HG02610 (cell line): ENCODE data around the gene P3H4.
"Not testable (repeated sequence)": the region's sequence is repeated elsewhere in the genome, so short reads cannot be mapped to it uniquely, and the experiment has no call there.

Experiments
- ATAC-seq: cut with Tn5 transposase; IDR thresholded peaks from one replicate; pipeline ENCODE4 v1.9.1; 2021; ENCODE audit warnings: mild to moderate bottlenecking, moderate library complexity; ENCODE audit not compliant: unreplicated experiment

The P3H4 gene, protein sequence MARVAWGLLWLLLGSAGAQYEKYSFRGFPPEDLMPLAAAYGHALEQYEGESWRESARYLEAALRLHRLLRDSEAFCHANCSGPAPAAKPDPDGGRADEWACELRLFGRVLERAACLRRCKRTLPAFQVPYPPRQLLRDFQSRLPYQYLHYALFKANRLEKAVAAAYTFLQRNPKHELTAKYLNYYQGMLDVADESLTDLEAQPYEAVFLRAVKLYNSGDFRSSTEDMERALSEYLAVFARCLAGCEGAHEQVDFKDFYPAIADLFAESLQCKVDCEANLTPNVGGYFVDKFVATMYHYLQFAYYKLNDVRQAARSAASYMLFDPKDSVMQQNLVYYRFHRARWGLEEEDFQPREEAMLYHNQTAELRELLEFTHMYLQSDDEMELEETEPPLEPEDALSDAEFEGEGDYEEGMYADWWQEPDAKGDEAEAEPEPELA

DNA sequence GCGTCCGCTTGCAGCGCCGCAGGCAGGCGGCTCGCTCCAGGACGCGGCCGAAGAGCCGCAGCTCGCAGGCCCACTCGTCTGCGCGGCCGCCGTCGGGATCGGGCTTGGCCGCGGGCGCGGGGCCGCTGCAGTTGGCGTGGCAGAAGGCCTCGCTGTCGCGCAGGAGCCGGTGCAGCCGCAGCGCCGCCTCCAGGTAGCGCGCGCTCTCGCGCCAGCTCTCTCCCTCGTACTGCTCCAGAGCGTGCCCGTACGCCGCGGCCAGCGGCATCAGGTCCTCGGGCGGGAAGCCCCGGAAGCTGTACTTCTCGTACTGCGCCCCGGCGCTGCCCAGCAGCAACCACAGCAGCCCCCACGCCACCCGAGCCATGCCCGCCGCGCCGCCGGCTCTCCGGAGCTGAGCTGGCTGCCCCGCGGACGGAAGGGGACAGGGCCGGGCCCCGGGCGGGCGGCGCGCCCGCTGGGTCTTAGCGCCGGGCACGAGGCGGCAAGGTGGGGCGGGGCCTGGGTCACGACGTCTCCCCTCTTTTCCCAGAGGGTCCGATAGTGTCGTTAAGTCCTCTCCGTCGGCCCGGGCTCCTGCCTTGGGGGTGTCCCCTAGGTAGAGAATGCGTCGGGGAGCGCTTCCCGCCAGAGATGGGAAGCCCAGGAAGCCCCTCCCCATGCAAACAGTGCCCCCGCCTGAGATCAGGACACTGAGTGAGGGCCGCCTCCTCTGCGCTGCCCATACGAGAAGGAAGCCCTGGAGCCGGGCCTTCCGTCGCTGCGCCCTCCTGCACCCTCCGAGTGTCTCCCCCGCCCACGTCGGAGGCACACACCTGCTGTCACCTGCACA is at the start of gene P3H4:
P3H4 (minus strand) TSS at position 401 of the 832 bp plus-strand sequence; CDS start at position 367, 34 bp downstream.
- peak; percentile 69 for ATAC-seq

DNA sequence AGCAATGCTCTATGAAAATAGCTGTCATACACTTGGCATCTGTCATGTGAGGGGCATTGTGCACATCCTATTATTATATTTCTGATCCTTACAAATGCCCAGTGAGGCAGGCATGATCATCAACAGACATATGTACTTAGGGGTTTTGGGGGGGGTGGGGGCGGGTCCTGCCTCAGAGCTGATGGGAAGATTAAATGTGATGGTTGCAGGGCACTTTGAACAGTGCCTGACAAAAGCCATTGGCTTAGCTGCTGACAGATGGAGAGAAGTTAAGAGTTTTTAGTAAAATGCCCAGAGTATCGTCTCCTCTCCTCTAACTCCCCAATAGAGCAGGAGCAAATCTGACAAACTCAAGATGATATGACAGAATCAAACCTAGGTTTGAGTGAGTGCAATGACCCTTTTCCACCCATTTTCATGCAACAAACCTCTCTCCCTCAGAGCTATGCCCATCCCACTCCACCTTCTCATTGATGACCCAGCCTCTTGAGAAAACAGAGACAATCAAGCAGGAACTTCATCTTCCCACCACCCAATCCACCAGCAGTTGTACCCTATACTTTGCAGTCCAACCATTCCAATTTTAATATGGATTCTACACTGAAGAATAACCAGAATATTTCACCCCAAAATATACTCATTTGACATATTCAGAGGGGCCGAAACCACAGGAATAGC is 48.6 kb upstream of the P3H4 start:
- no peak for ATAC-seq

DNA sequence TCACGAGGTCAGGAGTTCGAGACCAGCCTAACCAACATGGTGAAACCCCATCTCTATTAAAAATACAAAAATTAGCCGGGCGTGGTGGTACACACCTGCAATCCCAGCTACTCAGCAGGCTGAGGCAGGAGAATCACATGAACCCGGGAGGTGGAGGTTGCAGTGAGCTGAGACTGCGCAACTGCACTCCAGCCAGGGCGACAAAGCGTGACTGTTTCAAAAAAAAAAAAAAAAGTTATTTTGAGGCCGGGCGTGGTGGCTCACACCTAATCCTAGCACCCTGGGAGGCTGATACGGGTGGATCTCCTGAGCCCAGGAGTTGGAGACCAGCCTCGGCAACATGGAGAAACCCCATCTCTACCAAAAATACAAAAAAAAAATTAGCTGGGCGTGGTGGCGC is 39.6 kb upstream of the P3H4 start:
- not testable (repeated sequence) for ATAC-seq

DNA sequence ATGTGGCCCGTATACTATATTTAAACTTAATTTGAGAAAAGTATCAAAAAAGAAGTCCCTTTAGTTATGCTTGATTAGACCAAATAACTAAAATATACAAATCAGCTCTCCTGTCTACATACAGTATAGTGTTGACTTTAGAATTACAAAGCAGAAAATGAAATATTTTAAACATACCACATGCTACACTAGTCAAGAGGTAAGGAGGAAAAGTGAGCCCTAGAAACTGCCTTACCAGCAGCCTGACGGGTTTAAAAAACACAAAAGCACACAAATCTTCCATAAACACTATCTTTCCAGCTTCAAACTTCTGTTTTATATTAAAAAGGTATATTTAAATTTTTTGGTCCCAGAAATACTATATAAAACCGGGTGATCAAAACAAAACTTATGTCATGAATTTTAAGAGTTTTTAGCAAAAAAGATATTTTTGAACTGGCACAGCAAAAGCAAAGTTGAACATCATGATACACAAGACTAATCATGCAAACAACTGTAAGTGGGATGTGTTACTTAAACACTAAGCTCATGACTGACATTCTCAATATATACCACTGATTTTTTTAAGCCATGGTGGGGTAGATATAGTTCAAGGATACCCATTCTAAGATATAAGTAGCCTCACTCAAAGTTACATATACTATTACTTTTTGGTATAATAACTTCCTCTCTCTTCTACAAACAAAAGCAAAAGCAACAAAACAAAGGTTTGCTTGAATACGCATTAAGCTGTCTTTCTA is 37.7 kb upstream of the P3H4 start:
- ATAC-seq = no peak

DNA sequence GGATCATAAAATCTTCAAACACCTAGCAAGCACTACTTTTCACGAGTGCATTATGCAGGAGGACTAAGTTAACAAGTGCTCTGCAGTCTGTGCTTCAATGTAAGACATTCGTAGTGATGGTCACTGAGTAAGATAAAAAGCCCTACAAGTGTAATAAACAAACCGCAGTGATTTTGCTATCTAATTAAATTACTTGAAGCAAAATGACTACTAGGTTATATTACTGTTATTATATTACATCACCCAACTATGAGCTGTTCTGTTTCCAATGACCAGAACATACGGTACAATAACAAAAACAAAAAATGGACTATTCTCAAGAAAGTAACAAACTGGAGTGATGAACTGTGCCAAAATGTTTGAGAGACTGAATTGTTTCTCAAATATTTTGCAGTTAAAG is 37.0 kb upstream of the P3H4 start:
- ATAC-seq = no peak

DNA sequence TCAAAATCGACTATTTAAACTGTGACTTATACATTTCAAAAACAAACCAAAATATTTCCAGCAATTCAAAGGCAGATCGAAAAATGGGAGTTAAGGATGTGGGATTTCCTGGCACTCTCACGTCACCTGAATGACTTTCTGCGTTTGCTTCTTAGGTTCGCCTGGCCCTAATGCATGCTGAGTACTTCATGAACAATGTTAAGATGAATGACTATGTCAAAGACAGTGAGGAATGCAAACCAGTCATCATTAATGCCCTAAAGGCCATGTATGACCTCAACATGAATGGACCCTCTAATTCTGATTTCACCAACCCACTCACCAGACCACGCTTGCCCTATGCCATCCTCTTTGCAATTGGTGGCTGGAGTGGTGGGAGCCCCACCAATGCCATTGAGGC is 33.2 kb upstream of the P3H4 start:
- no peak for ATAC-seq

DNA sequence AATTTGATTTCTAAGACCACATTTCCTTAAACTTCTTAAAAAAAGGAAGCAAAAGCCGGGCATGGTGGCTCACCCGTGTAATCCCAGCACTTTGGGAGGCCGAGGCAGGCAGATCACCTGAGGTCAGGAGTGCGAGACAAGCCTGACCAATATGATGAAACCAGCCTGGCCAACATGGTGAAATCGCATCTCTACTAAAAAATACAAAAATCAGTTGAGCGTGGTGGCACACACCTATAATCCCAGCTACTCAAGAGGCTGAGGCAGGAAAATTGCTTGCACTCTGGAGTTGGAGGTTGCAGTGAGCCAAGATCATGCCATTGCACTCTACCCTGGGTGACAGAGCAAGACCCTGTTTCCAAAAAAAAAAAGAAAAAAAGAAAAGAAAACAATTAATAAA is 29.0 kb upstream of the P3H4 start:
- ATAC-seq = not testable (repeated sequence)

DNA sequence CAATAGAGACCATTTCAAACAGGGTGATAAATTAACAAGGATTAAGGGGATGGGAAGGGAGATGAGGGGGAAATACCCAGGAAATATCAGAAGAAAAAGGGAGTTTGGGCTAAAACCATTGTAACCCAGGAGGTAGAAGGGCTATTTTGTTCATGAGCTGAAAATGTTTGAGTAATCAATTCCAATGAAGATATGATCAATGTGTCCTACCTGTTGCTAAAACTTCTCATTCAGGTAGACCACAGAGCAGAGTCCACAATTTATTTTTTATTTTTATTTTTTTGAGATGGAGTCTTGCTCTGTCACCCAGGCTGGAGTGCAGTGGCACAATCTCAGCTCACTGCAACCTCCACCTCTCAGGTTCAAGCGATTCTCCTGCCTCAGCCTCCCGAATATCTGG is 27.7 kb upstream of the P3H4 start:
- ATAC-seq = not testable (repeated sequence)

DNA sequence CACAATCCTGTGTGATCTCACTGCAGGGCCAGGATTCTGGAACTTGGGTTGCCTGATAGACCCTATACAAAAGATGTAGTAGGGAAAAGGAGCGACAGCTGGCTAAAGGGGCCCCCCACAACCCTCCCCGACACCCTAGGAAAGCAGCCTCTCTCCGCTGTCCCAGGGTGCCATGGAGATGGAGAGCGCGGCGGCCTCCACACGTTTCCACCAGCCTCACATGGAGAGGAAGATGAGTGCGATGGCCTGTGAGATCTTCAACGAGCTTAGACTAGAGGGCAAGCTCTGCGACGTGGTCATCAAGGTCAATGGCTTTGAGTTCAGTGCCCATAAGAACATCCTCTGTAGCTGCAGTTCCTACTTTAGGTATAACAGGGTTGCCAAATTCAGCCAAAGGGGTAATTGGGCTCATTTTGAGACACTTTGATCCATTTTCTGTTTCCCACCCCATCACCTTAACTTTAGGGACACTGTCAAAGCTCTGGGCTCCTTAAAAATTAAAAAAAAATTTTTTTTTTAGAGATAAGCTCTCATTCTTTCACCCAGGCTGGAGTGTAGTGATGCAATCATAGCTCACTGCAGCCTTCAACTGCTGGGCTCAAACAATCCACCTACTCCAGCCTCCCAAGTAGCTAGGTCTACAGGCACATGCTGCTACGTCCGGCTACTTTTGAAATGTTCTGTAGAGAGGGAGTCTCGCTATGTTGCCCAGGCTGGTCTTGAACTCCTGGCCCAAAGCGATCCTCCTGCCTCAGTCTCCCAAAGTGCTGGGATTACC is 26.2 kb upstream of the P3H4 start, which contains the start of gene KLHL10:
KLHL10 (plus strand) TSS at position 65 of the 778 bp plus-strand sequence; CDS start at position 173, 108 bp downstream.
- ATAC-seq = no peak

DNA sequence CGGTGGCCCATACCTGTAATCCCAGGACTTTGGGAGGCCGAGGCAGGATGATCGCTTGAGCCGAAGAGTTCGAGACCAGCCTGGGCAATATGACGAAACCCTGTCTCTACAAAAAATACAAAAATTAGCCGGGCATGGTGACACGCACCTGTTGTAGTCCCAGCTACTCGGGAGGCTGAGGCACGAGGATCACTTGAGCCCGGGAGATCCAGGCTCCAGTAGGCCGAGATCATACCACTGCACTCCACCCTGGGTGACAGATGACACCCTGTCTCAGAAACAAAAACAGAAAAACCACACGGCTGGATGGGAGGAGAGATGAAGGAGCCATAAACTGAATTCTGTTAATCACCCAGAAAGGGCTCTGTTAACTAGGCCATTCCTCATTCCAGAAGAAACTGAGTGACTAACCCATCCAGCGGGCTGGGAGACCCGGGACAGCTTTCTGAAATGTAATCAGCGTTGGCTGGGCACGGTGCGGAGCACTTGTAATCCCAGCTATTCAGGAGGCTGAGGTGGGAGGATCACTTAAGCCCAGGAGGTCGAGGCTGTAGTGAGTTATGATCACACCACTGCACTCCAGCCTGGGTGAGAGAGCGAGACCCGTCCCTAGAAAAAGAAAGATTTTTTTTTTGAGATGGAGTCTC is 24.9 kb upstream of the P3H4 start:
- ATAC-seq = no peak

DNA sequence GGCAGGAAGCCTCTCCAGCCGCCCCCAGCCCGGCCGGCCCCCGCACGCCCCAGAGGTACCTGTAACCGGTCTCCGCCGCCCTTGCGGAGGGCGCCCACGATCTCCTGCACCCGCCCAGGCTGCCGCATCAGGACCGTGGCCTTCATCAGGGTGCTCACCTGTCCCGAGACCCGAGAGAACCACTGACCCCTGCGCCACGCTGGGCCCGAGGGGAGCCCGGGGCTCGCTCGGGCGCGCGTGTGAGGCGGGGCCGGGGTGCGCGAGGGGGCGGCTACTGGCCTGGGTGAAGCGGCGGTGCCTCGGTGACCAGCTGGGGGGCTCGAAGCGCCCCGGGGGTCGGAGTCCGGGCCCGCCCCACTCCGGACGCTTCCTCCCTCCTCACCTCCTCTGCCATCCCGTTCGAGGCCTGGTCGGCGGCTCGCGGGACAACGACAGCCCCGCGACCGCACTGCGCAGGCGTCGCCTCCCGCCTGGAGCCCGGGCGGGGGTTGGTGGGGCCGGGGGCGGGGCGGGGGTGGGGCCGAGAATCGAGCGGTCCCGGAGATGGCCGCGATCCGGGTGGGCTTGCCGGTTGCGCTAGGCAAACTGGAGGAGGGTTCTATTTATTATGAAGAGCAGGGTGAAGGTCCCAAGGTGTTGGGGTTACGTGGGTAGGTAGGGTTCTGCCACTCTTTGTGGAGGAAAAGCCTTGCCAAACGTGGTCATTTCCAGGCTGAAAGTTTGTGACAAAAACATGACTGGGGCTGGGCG is 24.2 kb upstream of the P3H4 start, which contains the start of gene NT5C3B:
NT5C3B (minus strand) TSS at position 433 of the 750 bp plus-strand sequence; CDS start at position 394, 39 bp downstream.
- ATAC-seq = peak; percentile 62

DNA sequence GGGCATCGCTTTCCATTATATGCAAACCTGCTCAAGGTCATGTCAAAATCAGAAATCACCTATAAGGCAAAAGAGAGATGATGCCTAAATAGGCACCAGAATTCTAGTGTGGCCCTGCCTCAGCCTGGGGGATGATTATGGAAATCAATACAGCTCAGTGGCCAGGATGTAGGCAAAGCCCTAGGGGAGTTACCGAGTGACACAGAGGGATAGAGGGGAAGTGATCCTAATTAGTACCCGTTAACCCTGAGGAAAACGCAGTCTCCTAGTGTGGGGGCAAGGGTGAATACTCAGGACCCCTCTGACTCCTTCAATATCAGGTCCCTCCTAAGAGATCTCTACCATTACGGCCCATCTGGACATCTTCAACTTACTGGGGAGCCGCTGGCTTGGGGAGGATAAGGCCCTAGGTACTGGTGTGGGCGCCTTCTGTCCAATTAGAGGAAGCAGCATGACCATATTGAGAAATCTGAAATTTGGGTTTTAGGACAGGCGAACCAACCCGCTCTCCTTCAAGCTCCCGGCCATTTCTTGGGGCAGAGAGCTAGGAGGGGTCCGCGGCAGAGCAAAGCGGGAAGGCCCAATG is 23.6 kb upstream of the P3H4 start:
- no peak for ATAC-seq

DNA sequence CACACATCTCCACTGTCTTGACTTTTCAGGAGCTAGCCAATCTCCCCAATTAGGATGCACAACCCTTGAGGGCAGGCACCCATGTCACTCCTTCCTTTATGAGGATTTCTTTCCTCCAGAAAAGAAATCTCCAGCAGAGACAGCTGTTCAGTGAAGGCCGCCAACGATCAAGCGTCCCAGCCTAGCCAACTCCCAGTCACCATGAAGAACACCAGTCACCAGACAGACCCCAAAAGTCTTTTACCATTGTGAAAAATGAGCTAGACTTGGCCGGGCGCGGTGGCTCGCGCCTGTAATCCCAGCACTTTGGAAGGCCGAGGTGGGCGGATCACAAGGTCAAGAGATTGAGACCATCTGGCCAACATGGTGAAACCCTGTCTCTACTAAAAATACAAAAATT is 18.2 kb upstream of the P3H4 start:
- not testable (repeated sequence) for ATAC-seq

DNA sequence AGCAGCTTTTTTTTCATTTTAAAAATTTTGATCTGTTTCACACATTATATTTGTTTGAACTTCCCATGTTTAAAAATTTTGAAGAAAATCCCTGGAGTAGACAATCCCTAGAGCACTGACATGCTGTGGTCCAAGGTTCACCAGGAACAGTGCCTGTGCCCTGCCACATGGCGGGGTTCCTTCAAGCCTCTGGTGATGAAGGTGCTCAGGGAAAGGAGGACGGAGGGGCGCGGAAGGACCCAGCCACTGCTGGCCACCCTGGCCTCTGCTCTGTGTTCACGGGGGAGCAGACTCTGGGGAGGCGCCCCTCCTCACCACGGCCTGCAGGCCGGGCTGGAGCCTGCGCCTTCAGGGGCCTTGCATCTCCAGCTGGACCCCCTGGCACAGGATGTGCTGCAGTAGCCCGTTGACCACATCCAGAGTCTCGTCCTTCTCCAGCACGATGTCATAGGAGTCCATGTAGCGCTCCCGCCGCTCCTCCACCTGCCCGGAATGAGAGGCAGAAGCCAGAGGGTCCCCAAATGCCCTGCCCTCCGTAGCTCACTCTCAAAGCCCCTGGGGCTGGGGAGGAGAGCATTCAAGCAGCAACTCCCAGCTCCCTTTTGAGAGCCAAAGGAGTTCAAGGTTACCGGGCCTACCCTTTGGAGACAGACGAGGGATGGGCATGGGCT is 13.6 kb upstream of the P3H4 start:
- ATAC-seq = no peak

DNA sequence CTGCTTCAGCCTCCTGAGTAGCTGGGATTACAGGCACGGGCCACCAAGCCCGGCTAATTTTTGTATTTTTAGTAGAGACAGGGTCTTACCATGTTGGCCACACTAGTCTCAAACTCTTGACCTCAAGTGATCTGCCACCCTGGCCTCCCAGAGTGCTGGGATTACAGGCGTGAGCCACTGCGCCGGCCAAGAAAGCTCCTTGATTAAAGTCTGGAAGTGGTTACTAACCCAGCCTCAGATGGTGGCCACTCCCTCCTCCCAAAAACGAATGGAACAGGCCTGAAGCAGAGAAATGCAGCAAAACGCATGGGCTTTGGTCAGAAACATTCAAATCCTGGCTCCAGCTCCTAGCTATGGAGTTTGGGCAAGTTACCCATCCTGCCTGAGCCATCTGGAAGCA is 12.3 kb upstream of the P3H4 start:
- ATAC-seq = no peak

DNA sequence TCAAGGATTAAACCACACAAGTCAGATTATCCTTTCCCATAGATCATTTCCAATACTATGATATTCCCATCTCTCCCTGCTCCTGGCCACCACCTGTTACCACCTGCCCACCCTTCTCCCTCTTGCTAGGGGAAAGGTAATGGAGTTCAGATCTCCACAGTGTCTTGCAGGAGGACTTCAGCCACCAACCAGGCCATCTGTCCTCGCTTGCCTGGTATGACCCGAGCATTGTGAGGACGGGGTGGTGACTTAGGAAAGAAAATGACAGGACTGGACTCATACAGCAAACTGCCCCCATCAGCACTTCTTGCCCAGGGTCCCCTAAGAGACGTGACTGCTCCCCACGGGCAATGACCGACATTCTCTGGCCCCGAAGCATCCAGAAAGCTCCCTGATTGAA is 11.8 kb upstream of the P3H4 start:
- ATAC-seq = no peak

DNA sequence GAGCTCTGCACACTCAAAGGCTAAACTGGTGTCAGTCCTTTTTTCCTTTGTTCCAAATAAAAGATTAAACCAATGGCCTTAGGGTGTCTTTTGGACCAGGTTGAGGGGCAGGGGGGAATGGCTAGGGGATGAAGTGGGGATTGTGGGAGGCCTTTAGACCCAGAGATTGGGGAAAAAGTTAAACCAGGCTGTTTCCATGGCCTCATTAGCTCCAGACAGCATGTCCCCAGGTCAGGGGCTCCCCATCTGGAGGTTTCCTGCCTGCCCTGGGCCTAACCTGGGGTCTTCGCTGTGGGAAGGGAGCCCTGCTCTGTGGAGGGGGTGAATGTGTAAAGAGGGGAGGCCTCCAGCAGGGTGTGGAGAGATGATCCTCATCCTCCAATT is 11.4 kb upstream of the P3H4 start:
- no peak for ATAC-seq
